ENCODE measurements around the gene DLGAP1.

DNA sequence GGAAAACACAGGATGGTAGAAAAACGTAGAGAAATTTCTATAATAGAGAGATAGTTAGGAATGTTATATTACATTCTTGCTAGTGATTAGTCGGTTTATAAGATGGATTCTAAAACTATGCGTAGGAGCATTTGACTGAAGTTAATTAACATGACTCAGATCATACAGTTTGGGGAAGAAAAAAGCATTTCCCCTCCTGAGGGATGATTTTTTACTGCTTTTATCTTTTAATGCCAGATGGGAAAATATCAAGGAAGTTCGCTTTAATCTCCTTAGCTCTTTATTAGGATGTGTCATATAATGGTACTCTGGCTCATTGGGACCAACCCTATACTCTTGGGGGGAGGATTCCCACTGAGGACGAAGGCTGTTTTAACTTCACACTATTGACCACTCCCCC lies 503.1 kb downstream of the DLGAP1 start:
- TF ChIP-seq, protein P1, sequence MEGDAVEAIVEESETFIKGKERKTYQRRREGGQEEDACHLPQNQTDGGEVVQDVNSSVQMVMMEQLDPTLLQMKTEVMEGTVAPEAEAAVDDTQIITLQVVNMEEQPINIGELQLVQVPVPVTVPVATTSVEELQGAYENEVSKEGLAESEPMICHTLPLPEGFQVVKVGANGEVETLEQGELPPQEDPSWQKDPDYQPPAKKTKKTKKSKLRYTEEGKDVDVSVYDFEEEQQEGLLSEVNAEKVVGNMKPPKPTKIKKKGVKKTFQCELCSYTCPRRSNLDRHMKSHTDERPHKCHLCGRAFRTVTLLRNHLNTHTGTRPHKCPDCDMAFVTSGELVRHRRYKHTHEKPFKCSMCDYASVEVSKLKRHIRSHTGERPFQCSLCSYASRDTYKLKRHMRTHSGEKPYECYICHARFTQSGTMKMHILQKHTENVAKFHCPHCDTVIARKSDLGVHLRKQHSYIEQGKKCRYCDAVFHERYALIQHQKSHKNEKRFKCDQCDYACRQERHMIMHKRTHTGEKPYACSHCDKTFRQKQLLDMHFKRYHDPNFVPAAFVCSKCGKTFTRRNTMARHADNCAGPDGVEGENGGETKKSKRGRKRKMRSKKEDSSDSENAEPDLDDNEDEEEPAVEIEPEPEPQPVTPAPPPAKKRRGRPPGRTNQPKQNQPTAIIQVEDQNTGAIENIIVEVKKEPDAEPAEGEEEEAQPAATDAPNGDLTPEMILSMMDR (IDR thresholded peaks at IDR 0.05), result no peak
- TF ChIP-seq ZFX (IDR thresholded peaks at IDR 0.05; ENCODE audit: borderline replicate concordance), result no peak
